Heart left ventricle (tissue), 16 donors: ENCODE measurements around the gene TENT5C. TPM values are rescaled to one million over a fixed set of nuclear protein-coding genes. Genes with fewer than 3 reads are reported as not detected.

Source experiments
- ATAC-seq, 4 donors: fragments of 200-7000 bp; cut with Tn5 transposase; one replicate each; pipeline ENCODE4 v1.9.1; 2020 to 2022; ENCODE audit warnings: moderate library complexity in 4 of 4, mild to moderate bottlenecking in 3 of 4, moderate number of reproducible peaks in 1 of 4
- DNase-seq, 5 donors: peaks; one replicate each; pipeline ENCODE4 v3.0.0-alpha.2; 2020
- H3K27ac ChIP-seq, 12 donors: fragments of 200-600 bp; sonication (generic) in 4 of 12; one replicate each; pipeline versions ENCODE4 v1.5.0 to v1.8.0; 2016 to 2022; ENCODE audit warnings: mild to moderate bottlenecking in 2 of 12
- H3K27me3 ChIP-seq, 9 donors: fragments of 200-600 bp; sonication (generic) in 2 of 9; one replicate each; pipeline versions ENCODE4 v1.5.1 to v1.8.0; 2016 to 2022; ENCODE audit warnings: mild to moderate bottlenecking in 3 of 9
- H3K36me3 ChIP-seq, 9 donors: fragments of 200-600 bp; sonication (generic) in 2 of 9; one replicate each; pipeline versions ENCODE4 v1.5.0 to v1.8.0; 2018 to 2022; ENCODE audit warnings: mild to moderate bottlenecking in 2 of 9
- H3K4me1 ChIP-seq, 12 donors: fragments of 200-600 bp; sonication (generic) in 4 of 12; one replicate each; pipeline versions ENCODE4 v1.5.0 to v1.8.0; 2016 to 2022; ENCODE audit warnings: mild to moderate bottlenecking in 3 of 12
- H3K4me3 ChIP-seq, 12 donors: fragments of 200-600 bp; sonication (generic) in 4 of 12; one replicate each; pipeline versions ENCODE4 v1.5.0 to v1.8.0; 2017 to 2022; ENCODE audit warnings: mild to moderate bottlenecking in 9 of 12, moderate library complexity in 4 of 12
- H3K9me3 ChIP-seq, 12 donors: fragments of 200-600 bp; sonication (generic) in 4 of 12; one replicate each; pipeline versions ENCODE4 v1.5.0 to v1.8.0; 2016 to 2022; ENCODE audit warnings: mild to moderate bottlenecking in 1 of 12
- CTCF ChIP-seq, 12 donors: fragments of 200-600 bp; sonication (generic) in 4 of 12; IDR thresholded peaks; one replicate each; pipeline versions ENCODE4 v1.5.0 to v1.8.0; 2018 to 2022; ENCODE audit warnings: antibody characterized with exemption in 12 of 12, mild to moderate bottlenecking in 5 of 12
- POLR2A ChIP-seq, 2 donors: fragments of 450-650 bp; IDR thresholded peaks; one replicate each; pipeline ENCODE4 v1.6.1; 2017; ENCODE audit warnings: antibody characterized with exemption in 2 of 2, mild to moderate bottlenecking in 2 of 2, moderate library complexity in 2 of 2
- WGBS, 4 donors: extraction: QIAGEN DNeasy Blood & Tissue Kit in 2 of 4; methylation state at CpG; one replicate each; pipeline versions ENCODE4 v1.1.5 to v1.1.7; 2013 to 2018; 5-methylcytosine and 5-hydroxymethylcytosine counted together
- intact Hi-C, 10 donors: fragments of 100-400 bp; cut with DNase I; formaldehyde crosslinking; loops; one replicate each; pipeline versions ENCODE4 v1.11.1 to v1.14.2; 2022
- polyA plus RNA-seq, 2 donors: library from polyadenylated mRNA; stranded (reverse); fragments of 200-250 nt; gene quantifications; one replicate each; pipeline ENCODE4 v1.2.3, GENCODE V29; 2013
- total RNA-seq, 9 donors: library from RNA; depleted of rRNA in 2 of 9; stranded (reverse); fragments of >200 nt in 2 of 9; fragmentation: NEBNext Ultra II Directional in 3 of 9; extraction: Animal tissue kit (Norgen Biotek cat#: 25700) in 3 of 9; gene quantifications; one replicate each; pipeline versions ENCODE4 v1.1.0 to v1.2.4, GENCODE V29; 2016 to 2023
- donor health status: ischemic (EF 13 %, LVEDD 7.1; RV severe dilation, severe dysfunction).
- donor health status: healthy with polysubstance abuse.
- donor health status: DM: no; HTN: yes; CAD: no.
- donor health status: DM: no; HTN: no; CAD: no.
- donor health status: ischemic (EF 25% LVEDD 6.9; RV normal size, moderate dysfunction).
- donor health status: ischemic (EF 25% LVEDD 5.7; RV mildly dilated, moderate dysfunction).
- donor health status: healthy.
- donor health status: DM: yes; HTN: yes; CAD: no.
- donor health status: ischemic (EF 35%, LVEDD 5.7; RV mildly dilated, moderate dysfunction).
- donor health status: nonischemic (EF 11% LVEDD 7.7; RV severe dilation, severe dysfunction).
- donor health status: DM: yes; HTN: yes; CAD: no.
- donor health status: PGD.
- donor health status: ischemic (EF 29% LVEDD 5.4; RV normal size, mild dysfunction).
- donor health status: nonischemic (EF 23%, LVEDD 6.1; RV moderate dilation, normal function).

TENT5C gene
- total and polyA plus RNA-seq, 11 donors = 3.7 to 21.6 (median 14.5) TPM

DNA sequence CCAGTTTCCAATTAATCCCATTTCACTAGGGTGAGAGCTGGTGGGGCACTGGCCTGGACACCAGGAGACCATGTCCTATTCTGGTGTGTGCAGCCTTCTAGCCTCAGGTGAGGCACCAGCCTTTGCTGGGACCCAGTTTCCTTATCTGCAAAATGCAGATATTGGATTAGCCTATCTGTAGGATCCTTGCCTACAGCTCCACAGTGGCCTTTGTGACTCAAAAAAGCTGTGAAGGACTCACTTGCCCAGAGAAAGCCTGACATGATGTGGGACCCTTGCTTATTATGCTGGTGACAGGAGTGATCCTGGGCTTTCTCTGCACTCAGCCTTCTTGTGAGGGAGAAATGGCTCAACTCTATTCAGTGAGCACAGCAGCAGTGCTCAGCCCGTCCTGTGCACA lies 32.3 kb downstream of the TENT5C start:
- H3K4me3 ChIP-seq = no peak overlapping the region
- ATAC-seq = no peak
- intact Hi-C loops = no loop called here
- H3K36me3 ChIP-seq = no peaks in the 10 kb centered on the region
- H3K4me1 ChIP-seq = no peaks in the 10 kb centered on the region
- H3K27ac ChIP-seq = no peak overlapping the region
- no peak for DNase-seq
- no peaks in the 10 kb centered on the region for H3K27me3 ChIP-seq
- WGBS, 4 donors = 0 to 33% (median 15%) methylated on average over 1 of the region's 1 CpG
- no peak for TF ChIP-seq POLR2A (IDR thresholded peaks at IDR 0.05)
- TF ChIP-seq CTCF (IDR thresholded peaks at IDR 0.05) = no peak
- no peaks in the 10 kb centered on the region for H3K9me3 ChIP-seq

DNA sequence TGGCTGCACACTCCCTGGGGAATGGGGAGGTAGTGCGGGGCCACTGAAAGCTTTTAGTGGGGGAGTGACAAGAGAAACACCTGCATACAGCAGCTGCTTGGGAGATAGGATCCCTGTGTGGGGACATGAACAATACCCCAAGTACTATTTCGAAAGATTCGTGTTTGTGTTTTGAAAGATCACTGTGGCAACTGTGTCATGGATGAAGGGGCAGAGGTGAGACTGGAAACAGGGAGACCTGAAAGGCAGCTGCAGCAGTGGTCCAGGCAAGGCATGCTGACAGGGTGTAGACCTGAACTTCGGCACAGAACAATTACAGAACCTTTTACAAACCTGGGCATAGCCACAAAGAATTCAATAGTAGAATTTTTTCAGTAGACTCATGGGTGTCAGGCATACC lies 32.9 kb downstream of the TENT5C start:
- 74 to 88% (median 83%) methylated on average over 4 of the region's 4 CpGs for WGBS, 4 donors
- H3K4me1 ChIP-seq = no peaks in the 10 kb centered on the region
- no peaks in the 10 kb centered on the region for H3K27me3 ChIP-seq
- intact Hi-C loops = no loop called here
- no peak overlapping the region for H3K4me3 ChIP-seq
- no peak for DNase-seq
- TF ChIP-seq POLR2A (IDR thresholded peaks at IDR 0.05) = no peak
- no peak for TF ChIP-seq CTCF (IDR thresholded peaks at IDR 0.05)
- no peaks in the 10 kb centered on the region for H3K36me3 ChIP-seq
- H3K9me3 ChIP-seq = no peaks in the 10 kb centered on the region
- H3K27ac ChIP-seq = no peak overlapping the region
- no peak for ATAC-seq

GRCh38 chr1:117639741-117640140 lies 33.9 kb downstream of the TENT5C start:
- Histone ChIP-seq H3K27me3 (no peaks in the 10 kb centered on the region), H3K36me3 (no peaks in the 10 kb centered on the region), H3K4me1 (no peaks in the 10 kb centered on the region), H3K27ac (no peak overlapping the region), H3K9me3 (no peaks in the 10 kb centered on the region), H3K4me3 (no peak overlapping the region)
- no peak for ATAC-seq
- no peak for DNase-seq
- intact Hi-C loops = loop anchor here in 1 of 10 donors (10.0 kb wide), 1 partner anchor 65 kb away; no protein-coding TSS in a partner anchor
- WGBS, 4 donors = 69 to 86% (median 77%) methylated on average over 4 of the region's 4 CpGs
- TF ChIP-seq POLR2A (IDR thresholded peaks at IDR 0.05) (no peak), CTCF (IDR thresholded peaks at IDR 0.05) (no peak)

DNA sequence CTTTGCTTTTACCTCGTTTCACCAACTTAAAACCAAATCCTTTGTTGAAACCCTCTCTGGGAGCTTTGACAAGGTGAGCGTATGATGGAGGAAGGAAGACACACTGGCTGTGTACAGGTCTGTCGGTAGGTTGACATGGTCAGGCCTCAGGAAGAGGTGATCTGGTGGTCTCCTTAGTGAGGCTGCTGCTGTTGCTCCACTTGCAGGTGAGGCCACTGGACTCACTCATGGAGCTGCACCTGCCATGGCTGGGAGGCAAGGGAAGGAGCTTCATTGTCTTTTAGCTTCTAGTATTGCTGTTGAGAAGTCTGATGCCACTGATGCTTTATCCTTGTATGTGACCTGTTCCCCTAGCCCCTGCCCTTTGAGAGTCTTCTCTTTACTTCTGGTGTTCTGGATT lies 35.7 kb downstream of the TENT5C start:
- H3K9me3 ChIP-seq = no peaks in the 10 kb centered on the region
- H3K36me3 ChIP-seq = no peaks in the 10 kb centered on the region
- intact Hi-C loops = loop anchor here in 1 of 10 donors (10.0 kb wide), 1 partner anchor 63 kb away; no protein-coding TSS in a partner anchor
- H3K4me3 ChIP-seq = no peak overlapping the region
- H3K27ac ChIP-seq = no peak overlapping the region
- TF ChIP-seq CTCF (IDR thresholded peaks at IDR 0.05) (no peak), POLR2A (IDR thresholded peaks at IDR 0.05) (no peak)
- DNase-seq = no peak
- no peak for ATAC-seq
- no peaks in the 10 kb centered on the region for H3K4me1 ChIP-seq
- WGBS, 4 donors = 81 to 91% (median 87%) methylated on average over 3 of the region's 3 CpGs
- no peaks in the 10 kb centered on the region for H3K27me3 ChIP-seq
